Measurements from ENCODE around the gene RHEBL1.

The RHEBL1 gene, protein sequence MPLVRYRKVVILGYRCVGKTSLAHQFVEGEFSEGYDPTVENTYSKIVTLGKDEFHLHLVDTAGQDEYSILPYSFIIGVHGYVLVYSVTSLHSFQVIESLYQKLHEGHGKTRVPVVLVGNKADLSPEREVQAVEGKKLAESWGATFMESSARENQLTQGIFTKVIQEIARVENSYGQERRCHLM

DNA sequence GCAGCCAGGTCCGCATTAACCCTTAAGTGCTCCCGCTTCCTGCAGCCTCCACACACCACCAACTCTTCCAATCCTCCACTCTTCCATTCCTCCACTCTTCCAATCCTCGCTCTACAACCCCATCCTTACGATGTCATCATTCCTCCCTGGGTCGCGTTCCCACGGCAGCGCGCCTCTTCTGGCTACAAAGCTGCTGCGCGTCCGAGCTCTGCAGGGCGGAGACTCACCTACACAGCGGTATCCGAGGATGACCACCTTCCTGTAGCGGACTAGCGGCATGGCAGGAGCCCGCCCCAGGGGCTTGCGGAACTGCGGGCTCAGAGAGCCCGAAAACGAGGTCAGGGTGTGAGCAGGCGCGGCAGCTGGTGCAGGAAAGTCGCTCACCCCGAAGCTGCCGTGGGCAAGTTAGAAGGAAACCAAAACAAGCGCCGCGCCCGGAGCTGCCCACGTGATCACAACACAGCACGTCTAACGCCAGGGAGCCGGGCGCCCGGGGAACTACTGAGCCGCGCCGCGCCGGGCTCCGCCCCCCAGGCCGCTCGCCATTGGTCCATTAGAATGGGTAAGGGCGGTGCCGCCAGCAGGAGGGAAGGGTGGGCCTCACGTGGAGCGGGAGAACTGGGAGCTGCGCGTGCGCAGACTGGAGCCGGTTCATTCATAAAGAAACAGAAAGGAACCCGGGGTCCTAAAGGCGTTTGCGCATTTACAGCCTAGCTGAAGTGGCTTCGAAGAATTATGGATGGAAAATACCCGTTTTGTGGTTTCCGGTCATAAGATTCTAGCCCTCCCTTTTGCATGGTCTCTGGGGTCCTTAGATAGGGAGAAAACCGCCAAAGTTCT is at the start of gene RHEBL1:
Gene RHEBL1 (minus strand): TSS at position 473 of the 840 bp plus-strand sequence. CDS start 194 bp downstream, at position 279.
- DNase-seq, result peak; percentile 98

DNA sequence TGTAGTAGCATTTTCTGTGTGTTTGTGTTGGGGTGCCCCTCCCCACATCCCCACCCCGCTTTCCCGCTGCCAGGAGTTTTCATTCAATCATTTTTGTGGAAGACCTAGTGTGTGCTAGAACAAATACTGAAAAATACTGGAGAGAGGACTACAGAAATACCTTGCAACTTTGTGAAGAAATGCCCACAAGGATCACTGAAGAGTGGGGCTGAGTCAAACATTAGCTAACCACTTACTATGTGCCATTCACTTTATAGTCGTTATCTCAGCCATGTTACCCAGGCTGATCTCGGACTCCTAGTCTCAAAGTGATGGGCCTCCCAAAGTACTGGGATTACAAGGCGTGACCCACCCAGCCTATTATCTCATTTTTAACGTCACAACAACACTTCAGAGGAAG is 41.4 kb upstream of the RHEBL1 start:
- DNase-seq, result no peak

DNA sequence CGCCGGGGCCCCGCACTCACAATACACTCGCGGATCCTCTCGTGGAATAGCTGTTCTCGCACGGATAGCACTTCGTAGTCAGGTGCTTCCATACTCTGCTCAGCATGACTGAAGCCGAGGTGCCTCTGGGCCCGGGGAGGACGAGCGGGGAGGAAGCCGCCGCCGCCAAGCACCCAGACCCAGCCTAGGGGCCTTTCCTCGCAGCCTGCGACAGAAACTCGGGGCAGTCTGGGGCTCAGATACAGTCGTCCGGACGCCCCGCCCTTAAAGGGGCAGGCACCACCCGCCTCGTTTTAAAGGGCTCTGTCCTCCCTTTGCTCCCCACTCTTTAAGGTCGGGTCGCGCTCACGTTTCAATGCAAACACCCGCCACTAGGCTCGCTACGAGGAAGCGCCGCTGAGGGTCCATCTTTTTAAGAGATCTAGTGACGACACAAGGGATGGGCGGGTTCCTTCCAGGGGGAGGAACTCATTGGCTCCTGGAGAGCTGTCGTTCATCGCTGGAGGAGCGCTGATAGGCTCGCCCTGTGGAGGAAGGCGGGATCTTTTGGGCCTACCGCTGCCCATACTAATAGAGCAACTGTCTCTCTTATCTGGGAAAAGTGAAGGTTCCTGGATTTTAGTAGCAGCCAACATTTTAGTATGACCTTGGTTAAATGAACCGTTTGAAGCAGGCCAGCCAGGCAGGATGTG is 40.8 kb upstream of the RHEBL1 start, which contains the start of gene LMBR1L:
Gene LMBR1L (minus strand): TSS at position 384 of the 692 bp plus-strand sequence. CDS start 292 bp downstream, at position 92.
- peak; percentile 99 for DNase-seq

DNA sequence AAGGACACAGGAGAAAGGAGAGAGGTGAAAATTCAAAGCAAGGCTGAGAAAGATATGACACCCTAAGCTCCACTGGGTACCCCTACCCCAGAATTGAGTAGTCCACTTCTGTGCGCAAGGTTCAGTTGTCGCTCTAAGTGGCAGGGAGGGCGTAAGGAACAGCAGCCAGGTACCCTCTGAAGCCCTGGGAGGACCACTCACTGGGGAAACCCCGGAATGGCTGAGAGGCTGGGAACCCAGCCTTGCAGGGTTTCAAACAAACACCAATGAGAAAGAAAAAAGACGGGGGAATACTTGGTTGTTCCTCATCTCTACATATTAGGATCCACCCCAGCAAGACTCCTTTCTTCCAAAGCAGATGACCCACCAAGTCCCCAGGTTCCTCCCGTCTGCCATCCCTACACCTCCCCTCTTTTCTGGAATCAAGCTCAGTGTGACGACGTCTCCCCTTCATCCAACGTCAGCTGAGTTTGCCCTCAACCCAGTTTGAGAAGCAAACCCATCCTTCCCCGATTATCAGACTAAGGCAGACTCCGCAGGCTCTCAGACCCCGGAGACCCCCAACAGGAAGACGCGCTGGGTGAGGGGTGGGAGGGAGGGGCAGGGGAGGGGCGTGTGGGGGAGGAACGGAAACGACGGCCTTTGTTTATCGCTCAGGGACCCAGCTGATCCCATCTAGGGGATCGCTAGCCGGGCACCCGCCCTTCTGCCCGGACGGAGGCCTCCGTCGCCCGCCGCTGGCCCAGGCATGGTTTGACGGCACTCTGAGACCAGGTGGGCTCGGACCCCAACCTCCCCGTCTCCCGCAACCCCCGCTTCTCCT is 40.1 kb upstream of the RHEBL1 start:
- DNase-seq, result no peak

DNA sequence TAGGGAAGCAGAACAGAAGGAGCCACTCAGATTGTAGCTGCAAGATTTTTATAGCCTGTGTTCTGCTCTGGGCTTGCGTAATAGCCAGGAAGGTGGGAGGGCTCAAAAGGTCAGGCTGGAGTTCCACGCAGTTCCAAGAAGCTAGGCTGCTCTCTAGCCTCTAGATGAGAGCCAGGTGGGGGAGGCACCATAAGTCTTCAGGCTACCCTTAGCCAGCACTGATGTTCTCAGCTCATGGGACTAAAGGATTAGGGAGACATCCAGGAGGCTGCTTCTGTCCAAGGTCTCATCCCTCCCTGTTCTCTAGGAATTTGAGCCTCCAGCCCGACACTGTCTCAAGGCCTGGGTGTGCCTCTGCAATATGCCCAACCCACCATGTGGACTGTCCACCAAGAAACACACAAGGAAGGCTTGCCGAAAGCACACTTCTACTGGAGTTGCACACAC is 39.2 kb upstream of the RHEBL1 start:
- peak; percentile 42 for DNase-seq

DNA sequence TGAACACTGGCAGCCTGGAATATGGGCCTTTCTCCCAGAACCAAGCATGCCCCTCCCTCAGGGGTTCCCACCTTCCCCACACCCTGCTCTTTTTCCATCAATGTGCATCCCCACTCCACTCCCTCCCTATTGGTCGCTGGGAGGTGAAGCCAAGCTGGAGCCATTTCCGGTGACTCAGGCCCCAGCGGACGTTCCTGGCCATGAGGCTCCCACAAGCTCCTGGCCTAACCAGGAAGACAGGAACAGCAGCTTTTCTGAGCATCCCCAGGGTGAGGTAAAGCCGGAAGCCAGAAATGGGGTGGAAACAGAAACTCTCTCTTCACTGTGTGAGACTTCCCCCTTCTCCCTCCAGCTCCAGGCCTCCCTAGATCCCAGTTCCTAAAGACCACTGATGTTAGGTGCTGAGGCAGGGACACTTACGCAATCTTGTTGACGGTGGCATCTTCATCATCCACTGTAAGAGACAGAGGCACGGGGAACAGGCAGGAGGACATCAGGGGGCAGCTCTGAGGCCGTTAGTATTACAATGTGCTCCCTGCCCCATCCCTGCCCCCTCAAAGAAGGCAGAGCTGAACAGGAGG is 35.8 kb upstream of the RHEBL1 start:
- no peak for DNase-seq

DNA sequence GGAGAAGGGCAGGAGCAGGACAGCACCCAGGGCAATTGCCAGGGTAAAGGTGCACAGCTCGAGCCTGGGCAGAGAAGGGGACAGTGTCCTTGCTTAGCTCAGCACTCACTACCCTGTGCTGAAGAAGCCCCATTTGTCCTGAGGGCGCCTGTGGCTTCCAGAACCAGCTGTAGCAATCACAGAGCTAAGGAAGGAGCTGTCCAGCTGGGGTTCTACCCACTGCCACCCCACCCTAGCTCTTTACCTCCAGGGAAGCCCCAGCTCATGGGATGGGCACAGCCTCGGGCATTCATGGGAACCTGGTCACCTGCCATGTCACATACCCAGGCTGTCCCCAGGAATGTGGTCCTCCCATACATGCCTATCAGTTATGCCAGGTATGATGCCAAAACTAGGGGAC is 35.0 kb upstream of the RHEBL1 start:
- no peak for DNase-seq

DNA sequence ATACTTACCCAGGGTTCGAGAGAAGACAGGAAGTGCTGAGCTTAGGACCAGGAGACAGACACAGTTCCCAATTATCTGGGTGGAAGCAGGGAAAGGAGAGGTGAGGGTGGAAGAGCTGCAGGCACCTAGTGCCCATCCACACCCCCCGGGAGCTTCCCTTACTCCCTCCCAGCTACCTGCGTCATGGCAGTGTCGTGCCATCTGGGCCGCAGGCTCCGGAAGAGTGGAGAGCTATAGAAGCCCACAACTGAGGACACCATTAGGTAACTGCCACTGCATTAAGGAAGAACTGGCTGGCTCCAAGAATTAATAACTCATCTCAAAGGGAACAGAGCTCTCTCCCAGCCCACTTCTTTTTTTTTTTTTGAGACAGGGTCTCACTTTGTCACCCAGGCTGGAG is 30.6 kb upstream of the RHEBL1 start:
- DNase-seq, result no peak

DNA sequence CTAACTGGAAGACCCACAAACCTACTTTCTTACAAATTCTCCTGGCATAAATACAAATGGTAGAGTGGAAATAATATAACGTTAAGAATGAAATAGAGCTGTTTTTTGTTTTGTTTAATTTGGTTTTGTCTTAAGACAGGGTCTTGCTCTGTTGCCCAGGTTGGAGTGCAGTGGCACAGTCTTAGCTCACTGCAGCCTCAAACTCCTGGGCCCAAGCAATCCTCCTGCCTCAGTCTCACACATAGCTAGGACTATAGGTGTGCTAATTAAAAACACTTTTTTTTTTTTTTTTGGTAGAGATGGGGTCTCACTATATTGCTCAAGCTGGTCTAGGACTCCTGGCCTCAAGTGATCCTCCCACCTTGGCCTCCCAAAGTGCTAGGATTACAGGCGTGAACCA is 28.9 kb upstream of the RHEBL1 start:
- DNase-seq, result no peak

DNA sequence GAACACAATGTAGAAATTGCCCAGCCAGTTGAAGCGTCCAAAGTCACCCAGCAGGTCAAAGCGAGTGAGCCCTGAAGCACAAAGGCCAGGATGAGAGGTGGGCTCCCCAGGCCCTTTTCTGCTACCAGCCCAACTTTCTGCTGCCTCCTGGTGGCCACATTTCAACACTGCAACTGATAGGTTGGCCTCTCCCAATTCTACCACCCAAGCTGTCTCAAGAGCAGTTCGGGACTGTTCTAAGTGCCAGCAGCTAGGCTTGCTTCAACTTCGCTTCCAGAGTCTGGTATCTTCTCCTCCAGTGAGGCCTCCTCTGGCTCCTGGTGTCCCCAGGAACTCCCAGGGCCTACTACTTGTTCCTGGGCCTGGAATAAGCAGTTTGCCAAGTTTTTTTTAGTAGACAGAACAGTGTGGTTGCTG is 28.3 kb upstream of the RHEBL1 start:
- DNase-seq, result peak; percentile 45

DNA sequence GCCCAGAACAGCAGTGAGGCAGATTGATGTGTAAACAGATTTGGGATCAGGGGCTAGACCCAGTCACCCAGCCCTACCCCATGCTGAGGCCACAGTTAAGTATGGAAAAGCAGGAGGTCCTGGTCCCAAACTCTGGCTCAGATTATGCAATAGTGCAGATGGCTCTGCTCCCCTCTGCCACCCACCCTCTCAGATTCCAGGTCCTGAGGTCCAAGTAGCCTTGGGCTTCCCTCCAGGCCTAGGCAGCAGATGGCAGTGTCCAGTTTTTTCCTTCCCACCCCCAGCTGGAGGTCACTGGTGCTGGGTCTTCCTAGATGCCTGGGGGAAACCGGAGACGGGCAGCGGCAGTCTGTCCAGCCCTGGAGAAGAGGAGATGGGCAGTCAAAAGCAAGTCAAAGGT is 27.6 kb upstream of the RHEBL1 start:
- no peak for DNase-seq

DNA sequence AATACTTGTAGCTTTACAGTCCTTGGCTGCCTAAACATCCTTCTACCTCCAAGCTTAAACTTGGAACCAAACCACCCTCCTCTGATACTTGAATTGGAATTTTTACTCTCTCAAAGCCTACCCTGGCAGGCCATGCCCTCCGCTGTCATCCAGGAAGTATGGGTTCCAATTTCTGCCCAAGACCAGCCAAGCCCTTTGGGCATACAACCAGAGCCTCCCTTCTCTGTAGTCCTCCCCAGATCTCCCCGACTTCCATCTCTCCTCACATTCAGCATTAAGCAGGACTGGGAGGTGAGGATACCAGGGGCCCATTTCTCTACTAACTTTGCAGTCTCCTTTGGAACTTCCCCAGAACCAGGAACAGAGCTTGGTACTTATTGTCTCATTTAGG is 25.2 kb upstream of the RHEBL1 start:
- DNase-seq, result no peak

DNA sequence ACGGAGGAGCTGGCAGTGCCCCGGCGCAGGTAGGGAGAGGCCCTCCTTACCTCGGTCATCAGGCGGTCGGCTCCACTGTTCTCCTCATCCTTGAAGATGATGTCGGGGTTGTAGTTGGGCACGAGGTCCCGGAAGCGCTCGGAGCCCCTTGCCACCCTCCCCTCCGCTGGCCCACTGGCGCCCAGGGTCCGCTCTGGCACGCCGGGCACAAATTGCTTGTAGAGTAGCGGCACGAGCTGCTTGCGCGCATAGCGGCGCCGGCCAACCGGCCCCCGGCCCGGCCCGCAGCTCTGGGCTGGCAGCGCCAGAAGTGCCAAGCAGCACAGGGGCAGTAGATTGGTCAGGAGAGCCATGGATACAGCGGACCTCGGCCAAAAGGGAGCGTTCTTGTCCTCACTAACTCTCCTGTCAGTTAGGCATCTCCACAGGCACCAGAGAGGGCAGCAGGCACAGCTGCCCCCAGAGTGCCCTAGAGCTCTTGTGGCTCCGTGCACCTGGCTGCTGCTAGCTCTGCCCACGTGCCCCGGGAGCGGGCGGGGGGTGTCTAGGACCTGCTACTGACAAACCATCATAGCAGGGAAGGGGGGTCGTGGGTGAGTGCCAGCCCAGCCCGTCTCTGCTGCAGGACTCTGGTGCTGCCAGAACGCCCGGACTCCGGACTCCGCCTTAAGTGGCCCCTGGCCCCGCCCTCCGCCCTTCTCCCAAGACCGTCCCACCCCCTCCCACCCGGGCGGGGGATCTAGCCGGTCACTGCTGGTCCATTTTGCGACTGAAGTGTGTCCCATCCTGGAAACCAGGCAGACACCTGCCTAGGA is 24.6 kb upstream of the RHEBL1 start, which contains the start of gene DHH:
Gene DHH (minus strand): TSS at position 642 of the 815 bp plus-strand sequence. CDS start 289 bp downstream, at position 353.
- DNase-seq, result peak; percentile 15

DNA sequence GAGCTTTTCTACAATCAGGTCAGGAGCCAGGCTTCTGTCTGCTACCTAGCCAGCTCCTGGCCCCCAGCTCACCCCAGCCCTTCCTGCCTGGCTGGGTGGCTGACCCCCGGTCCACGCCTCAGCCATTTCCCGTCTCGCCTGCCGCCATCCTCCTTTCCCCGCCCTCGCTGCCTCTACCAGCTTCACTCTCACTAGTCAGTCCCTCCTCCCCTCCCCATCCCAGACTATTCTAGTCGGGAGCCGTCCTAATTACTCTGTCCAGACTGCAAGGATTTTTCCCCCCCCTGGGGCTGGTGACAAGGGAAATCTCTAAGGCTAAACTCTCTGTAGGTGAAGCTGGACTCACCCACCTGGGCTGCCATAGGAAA is 24.0 kb upstream of the RHEBL1 start:
- no peak for DNase-seq

DNA sequence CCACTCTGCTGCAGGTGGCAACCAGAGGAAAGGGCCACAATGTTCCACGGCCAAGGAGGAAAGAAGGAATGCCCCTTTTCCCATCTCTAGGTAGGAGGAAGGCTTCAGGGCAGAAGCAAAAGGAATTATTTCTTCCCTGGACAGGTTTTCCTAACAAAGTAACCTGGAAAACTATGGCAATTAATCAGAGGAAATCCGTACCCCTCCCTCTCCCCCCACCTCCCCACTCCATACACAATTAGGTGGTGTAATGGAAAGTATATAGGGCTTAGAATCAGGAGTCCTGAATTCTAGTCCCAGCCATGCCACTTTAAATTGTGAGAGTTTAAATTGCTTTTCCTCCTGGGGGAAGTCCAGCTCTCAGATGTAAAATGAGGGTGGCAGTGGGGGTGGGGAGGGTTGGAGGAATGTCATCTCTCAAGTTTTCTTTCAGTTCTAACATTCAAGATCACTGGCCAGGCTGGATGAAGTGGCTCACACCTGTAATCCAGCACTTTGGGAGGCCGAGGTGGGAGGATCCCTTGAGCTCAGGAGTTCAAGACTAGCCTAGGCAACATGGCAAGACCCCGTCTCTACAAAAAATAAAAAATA is 23.1 kb upstream of the RHEBL1 start:
- DNase-seq, result no peak

DNA sequence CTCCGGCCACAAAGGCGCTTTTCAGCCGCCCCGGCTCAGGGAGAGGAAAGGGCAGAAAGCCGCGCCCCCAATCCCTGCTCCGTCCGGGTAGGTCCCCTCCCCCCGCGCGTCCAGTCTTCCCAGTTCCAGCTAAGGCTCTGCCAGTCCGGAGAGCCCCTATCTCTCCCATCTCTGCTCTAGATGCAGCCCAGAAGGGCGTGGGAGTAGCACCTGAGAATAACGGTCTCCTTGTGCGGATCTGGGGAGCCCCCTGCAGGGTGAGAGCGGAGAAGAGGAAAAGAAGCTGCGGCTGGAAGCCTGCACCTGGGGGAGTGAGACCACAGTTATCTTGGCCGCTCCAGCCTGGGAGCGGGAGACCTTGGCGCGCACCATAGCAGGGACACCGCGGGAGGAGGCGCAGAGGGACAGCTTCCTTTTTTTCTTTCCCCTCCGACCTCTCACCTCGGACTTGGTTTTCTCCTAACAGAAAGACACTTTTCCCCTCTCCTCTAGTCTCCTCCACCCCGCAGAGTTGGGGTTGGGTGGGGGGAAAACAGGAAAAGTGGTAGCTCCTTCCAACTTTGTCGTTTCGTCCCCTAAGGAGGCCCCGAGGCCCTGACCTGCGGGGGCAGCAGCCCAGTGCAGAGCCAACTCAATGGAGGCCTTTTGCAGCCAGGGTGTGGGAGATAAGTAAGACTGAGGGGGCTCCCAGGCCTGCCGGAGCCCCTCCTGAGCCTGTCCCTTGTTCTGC is 22.5 kb upstream of the RHEBL1 start:
- peak; percentile 75 for DNase-seq

DNA sequence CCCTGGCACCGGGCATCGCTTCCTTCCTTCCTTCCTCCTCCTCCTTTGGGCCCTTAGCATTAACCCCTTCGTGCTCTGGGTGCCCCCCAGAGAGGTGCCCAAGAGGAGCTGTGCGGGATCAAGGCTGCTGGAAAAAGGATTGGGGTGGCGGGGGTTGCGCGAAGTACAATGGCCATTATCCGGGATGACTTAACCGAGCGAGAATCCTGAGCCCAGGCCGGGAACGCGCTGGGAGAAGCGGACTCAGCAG is 22.0 kb upstream of the RHEBL1 start:
- DNase-seq, result no peak

DNA sequence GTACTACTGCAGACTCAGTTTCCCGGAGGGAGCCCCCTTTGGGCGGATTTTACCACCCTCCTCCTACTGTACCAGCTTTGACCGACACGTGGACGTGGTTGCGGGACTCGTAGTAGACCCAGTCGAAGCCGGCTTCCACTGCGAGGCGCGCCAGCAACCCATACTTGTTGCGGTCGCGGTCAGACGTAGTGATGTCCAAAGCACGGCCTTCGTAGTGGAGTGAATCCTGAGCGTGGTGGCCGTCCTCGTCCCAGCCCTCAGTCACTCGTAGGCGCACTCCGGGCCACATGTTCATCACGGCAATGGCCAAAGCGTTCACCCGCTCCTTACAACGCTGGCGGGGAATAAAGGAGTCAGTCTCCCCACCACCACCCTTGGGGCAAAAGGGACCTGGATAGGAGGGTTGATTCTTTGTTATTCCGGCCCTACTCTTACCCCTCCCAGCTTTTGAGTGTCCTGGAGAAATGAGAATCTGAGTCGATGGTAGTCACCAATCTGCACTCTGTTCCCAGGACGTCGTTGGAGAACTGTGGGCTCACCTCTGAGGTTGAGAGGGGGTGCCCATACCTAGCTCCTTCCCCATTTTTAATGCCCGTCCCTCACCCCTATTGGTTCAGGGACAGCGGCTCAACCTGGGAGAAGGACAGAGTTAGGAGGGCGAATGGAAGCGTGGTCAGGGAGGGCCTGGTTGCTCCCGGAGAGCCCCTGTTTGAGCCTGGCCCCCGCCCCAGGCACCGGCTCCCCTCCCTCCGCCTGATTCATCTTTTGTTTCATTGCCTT is 21.5 kb upstream of the RHEBL1 start:
- no peak for DNase-seq

Data from EL (cell line).